ENCODE measurements around the gene MEMO1. TPM values are rescaled to one million over a fixed set of nuclear protein-coding genes. Genes with fewer than 3 reads are reported as not detected.
"Not testable (repeated sequence)": the region's sequence is repeated elsewhere in the genome, so short reads cannot be mapped to it uniquely, and the experiment has no call there.

The MEMO1 gene
- total RNA-seq (28.6 TPM), polyA plus RNA-seq (ENCODE audit: insufficient read depth, low read depth, low replicate concordance) (22.2 TPM)
- long read RNA-seq, donor 1, full-length matches to known transcripts = 3 of 3 reads
- long read RNA-seq, donor 1, partial matches to known transcripts = 0 of 3 reads
- long read RNA-seq, donor 1, other reads (novel, unspliced or antisense) = 0 of 3 reads
- long read RNA-seq, donor 2, full-length matches to known transcripts = 3 of 3 reads
- long read RNA-seq, donor 2, partial matches to known transcripts = 0 of 3 reads
- long read RNA-seq, donor 2, other reads (novel, unspliced or antisense) = 0 of 3 reads
- long read RNA-seq, donor 3, full-length matches to known transcripts = 5 of 5 reads
- long read RNA-seq, donor 3, partial matches to known transcripts = 0 of 5 reads
- long read RNA-seq, donor 3, other reads (novel, unspliced or antisense) = 0 of 5 reads
- long read RNA-seq, donor 4, full-length matches to known transcripts = 5 of 5 reads
- long read RNA-seq, donor 4, partial matches to known transcripts = 0 of 5 reads
- long read RNA-seq, donor 4, other reads (novel, unspliced or antisense) = 0 of 5 reads
- long read RNA-seq, donor 5 = 0 reads
- long read RNA-seq, donor 6, full-length matches to known transcripts = 3 of 3 reads
- long read RNA-seq, donor 6, partial matches to known transcripts = 0 of 3 reads
- long read RNA-seq, donor 6, other reads (novel, unspliced or antisense) = 0 of 3 reads
- long read RNA-seq, donor 7, full-length matches to known transcripts = 9 of 11 reads
- long read RNA-seq, donor 7, partial matches to known transcripts = 0 of 11 reads
- long read RNA-seq, donor 7, other reads (novel, unspliced or antisense) = 2 of 11 reads
- long read RNA-seq, donor 8, full-length matches to known transcripts = 5 of 5 reads
- long read RNA-seq, donor 8, partial matches to known transcripts = 0 of 5 reads
- long read RNA-seq, donor 8, other reads (novel, unspliced or antisense) = 0 of 5 reads
- long read RNA-seq, donor 9, full-length matches to known transcripts = 2 of 2 reads
- long read RNA-seq, donor 9, partial matches to known transcripts = 0 of 2 reads
- long read RNA-seq, donor 9, other reads (novel, unspliced or antisense) = 0 of 2 reads
- long read RNA-seq, donor 10, full-length matches to known transcripts = 2 of 2 reads
- long read RNA-seq, donor 10, partial matches to known transcripts = 0 of 2 reads
- long read RNA-seq, donor 10, other reads (novel, unspliced or antisense) = 0 of 2 reads

- intact Hi-C loops (cut with DNase I) = no loop called here
- H3K4me3 ChIP-seq (ENCODE audit: low read length in 3 of 3) = peak within 1 kb of the TSS; percentile 71 to 88 (median 79)
- H3K9me3 ChIP-seq (ENCODE audit: control insufficient read depth in 2 of 3, insufficient read depth in 1 of 3, low read length in 3 of 3) = no peaks in the 10 kb centered on the region
- H3K27ac ChIP-seq (ENCODE audit: low read depth in 2 of 2, low read length in 2 of 2) = peak within 1 kb of the TSS; percentile 45 to 86
- no peaks in the 10 kb centered on the region for H3K27me3 ChIP-seq (ENCODE audit: control insufficient read depth, insufficient read depth, low read length)
- DNase-seq = peak; percentile 97 to 98 (median 98)
- peak; percentile 2 for TF ChIP-seq CTCF (IDR thresholded peaks at IDR 0.05; ENCODE audit: borderline replicate concordance, extremely low read depth, insufficient read depth)
- no peaks in the 10 kb centered on the region for H3K36me3 ChIP-seq (ENCODE audit: control insufficient read depth in 2 of 3, insufficient read depth in 3 of 3, low read length in 3 of 3)
- peak within 1 kb of the TSS; percentile 30 to 63 (median 38) for H3K9ac ChIP-seq (ENCODE audit: low read length in 3 of 3)
- peaks cover 0 to 7% (median 4%) of the 10 kb centered on the region in 3 donors for H3K4me1 ChIP-seq (ENCODE audit: control insufficient read depth in 2 of 3, insufficient read depth in 2 of 3, low read depth in 1 of 3, low read length in 3 of 3)
- FAIRE-seq = no peak
Observed at GRCh38 chr2:32010670-32011484, at the start of gene MEMO1. Gene MEMO1, minus strand, starts transcription at chr2:32011008. Its CDS starts 761 bp downstream, at chr2:32010247.

- FAIRE-seq (no peak), DNase-seq (no peak)
- Histone ChIP-seq H3K27ac (ENCODE audit: low read depth in 2 of 2, low read length in 2 of 2) (no peak overlapping the region), H3K4me1 (ENCODE audit: control insufficient read depth in 2 of 3, insufficient read depth in 2 of 3, low read depth in 1 of 3, low read length in 3 of 3) (peaks cover 0 to 5% (median 0%) of the 10 kb centered on the region in 3 donors), H3K4me3 (ENCODE audit: low read length in 3 of 3) (no peak overlapping the region), H3K9me3 (ENCODE audit: control insufficient read depth in 2 of 3, insufficient read depth in 1 of 3, low read length in 3 of 3) (no peaks in the 10 kb centered on the region), H3K36me3 (ENCODE audit: control insufficient read depth in 2 of 3, insufficient read depth in 3 of 3, low read length in 3 of 3) (no peaks in the 10 kb centered on the region), H3K27me3 (ENCODE audit: control insufficient read depth, insufficient read depth, low read length) (no peaks in the 10 kb centered on the region), H3K9ac (ENCODE audit: low read length in 3 of 3) (no peak overlapping the region)
- intact Hi-C loops (cut with DNase I) = no loop called here
- TF ChIP-seq CTCF (IDR thresholded peaks at IDR 0.05; ENCODE audit: borderline replicate concordance, extremely low read depth, insufficient read depth) = no peak
Observed at GRCh38 chr2:32060266-32060665, 49.5 kb upstream of the MEMO1 start.

- H3K9me3 ChIP-seq (ENCODE audit: control insufficient read depth in 2 of 3, insufficient read depth in 1 of 3, low read length in 3 of 3) = no peaks in the 10 kb centered on the region
- DNase-seq (no peak), FAIRE-seq (no peak)
- H3K27me3 ChIP-seq (ENCODE audit: control insufficient read depth, insufficient read depth, low read length) = no peaks in the 10 kb centered on the region
- no peaks in the 10 kb centered on the region for H3K36me3 ChIP-seq (ENCODE audit: control insufficient read depth in 2 of 3, insufficient read depth in 3 of 3, low read length in 3 of 3)
- H3K9ac ChIP-seq (ENCODE audit: low read length in 3 of 3) = no peak overlapping the region
- H3K4me3 ChIP-seq (ENCODE audit: low read length in 3 of 3) = no peak overlapping the region
- intact Hi-C loops (cut with DNase I) = no loop called here
- H3K4me1 ChIP-seq (ENCODE audit: control insufficient read depth in 2 of 3, insufficient read depth in 2 of 3, low read depth in 1 of 3, low read length in 3 of 3) = peaks cover 0 to 2% (median 0%) of the 10 kb centered on the region in 3 donors
- H3K27ac ChIP-seq (ENCODE audit: low read depth in 2 of 2, low read length in 2 of 2) = no peak overlapping the region
- no peak for TF ChIP-seq CTCF (IDR thresholded peaks at IDR 0.05; ENCODE audit: borderline replicate concordance, extremely low read depth, insufficient read depth)
Observed at GRCh38 chr2:32058130-32058529, 47.3 kb upstream of the MEMO1 start.

- H3K27ac ChIP-seq (ENCODE audit: low read depth in 2 of 2, low read length in 2 of 2); intact Hi-C loops (cut with DNase I); H3K36me3 ChIP-seq (ENCODE audit: control insufficient read depth in 2 of 3, insufficient read depth in 3 of 3, low read length in 3 of 3); H3K4me3 ChIP-seq (ENCODE audit: low read length in 3 of 3); DNase-seq; H3K4me1 ChIP-seq (ENCODE audit: control insufficient read depth in 2 of 3, insufficient read depth in 2 of 3, low read depth in 1 of 3, low read length in 3 of 3); FAIRE-seq; H3K27me3 ChIP-seq (ENCODE audit: control insufficient read depth, insufficient read depth, low read length); H3K9me3 ChIP-seq (ENCODE audit: control insufficient read depth in 2 of 3, insufficient read depth in 1 of 3, low read length in 3 of 3); H3K9ac ChIP-seq (ENCODE audit: low read length in 3 of 3): not testable (repeated sequence)
Observed at GRCh38 chr2:32054583-32054982, 43.8 kb upstream of the MEMO1 start.
